ENCODE data around the gene CENPP. TPM values are rescaled to one million over a fixed set of nuclear protein-coding genes. Genes with fewer than 3 reads are reported as not detected.

Gene CENPP
- total RNA-seq, 1 experiment from 2014 or later, result 7.2 TPM

DNA sequence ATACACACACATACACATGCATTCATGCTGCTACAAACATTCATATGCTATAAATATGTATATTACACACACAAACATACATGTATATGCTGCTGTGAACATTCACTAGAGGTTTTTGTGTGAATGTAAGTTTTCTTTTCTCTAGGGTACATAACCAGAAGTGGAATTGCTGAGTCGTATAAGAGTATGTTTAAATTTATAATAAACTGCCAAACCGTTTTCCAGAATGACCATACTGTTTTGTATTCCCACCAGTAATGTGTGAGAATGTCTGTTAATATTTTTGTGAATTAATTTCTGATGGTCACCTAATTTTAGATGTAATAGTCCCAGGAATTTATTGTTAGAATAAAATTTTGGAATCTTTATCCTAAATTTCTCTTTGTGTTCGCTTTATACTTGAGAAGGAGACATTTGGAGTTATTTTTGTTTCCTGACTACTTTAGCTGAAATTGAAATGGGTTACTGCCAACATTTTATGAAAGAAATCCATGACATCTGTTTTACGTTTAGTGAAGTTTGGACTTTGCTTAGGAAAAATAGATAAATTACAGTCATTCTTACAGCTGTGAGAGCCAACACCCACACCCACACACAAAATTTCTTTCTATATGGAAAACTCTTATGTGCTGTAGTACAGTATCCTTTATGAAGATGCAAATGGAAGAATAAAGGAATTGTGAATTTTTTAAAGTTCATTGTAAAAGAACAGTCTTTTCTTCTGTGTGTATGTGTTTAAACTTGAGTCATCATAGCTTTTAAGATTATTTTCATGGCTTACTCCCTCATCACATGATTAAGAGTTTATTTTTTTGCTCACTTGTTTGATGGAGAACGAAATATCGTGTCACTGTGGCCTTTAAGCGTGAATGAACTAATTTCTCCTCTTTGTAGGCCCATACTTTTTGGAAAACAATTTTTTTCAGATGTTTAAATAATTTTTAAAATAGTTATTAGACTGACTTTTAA lies 24.3 kb downstream of the CENPP start:
- Mint-ChIP-seq H3K4me3 (ENCODE audit: low read depth, unreplicated experiment) (no peak overlapping the region), H3K27ac (ENCODE audit: unreplicated experiment) (no peak overlapping the region), H3K27me3 (ENCODE audit: unreplicated experiment) (no peaks in the 10 kb centered on the region), H3K4me1 (ENCODE audit: low read depth, unreplicated experiment) (peaks cover 7% of the 10 kb centered on the region), H3K36me3 (ENCODE audit: insufficient read depth, unreplicated experiment) (no peaks in the 10 kb centered on the region), H3K9me3 (ENCODE audit: low read depth, unreplicated experiment) (peaks cover 2% of the 10 kb centered on the region)
- intact Hi-C loops (cut with micrococcal nuclease; ENCODE audit: unreplicated experiment), result no loop called here
- TF ChIP-seq, protein P1, sequence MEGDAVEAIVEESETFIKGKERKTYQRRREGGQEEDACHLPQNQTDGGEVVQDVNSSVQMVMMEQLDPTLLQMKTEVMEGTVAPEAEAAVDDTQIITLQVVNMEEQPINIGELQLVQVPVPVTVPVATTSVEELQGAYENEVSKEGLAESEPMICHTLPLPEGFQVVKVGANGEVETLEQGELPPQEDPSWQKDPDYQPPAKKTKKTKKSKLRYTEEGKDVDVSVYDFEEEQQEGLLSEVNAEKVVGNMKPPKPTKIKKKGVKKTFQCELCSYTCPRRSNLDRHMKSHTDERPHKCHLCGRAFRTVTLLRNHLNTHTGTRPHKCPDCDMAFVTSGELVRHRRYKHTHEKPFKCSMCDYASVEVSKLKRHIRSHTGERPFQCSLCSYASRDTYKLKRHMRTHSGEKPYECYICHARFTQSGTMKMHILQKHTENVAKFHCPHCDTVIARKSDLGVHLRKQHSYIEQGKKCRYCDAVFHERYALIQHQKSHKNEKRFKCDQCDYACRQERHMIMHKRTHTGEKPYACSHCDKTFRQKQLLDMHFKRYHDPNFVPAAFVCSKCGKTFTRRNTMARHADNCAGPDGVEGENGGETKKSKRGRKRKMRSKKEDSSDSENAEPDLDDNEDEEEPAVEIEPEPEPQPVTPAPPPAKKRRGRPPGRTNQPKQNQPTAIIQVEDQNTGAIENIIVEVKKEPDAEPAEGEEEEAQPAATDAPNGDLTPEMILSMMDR (IDR thresholded peaks at IDR 0.05; ENCODE audit: unreplicated experiment), result no peak
- BruUV-seq (replicated peaks), result no TSS peak
- no peak for DNase-seq
- CTCF ChIA-PET, result no interaction called here

DNA sequence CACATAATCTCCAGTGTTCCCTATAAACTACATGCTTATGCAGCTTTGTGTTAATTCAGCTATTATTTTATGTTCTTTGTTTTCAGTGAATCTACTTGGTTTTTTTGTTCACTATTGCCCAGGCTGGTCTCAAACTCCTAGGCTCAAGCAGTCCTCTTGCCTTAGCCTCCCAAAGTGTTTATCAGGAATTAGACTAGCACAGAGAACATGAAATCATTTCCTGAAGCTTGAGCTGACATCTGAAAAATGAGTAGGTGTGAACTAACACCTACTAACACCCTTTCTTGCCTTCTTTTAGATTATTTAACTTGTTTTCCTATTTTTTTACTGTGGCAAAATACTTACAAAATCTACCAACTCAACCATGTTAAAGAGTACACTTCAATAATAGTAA lies 25.0 kb downstream of the CENPP start:
- CTCF ChIA-PET, result no interaction called here
- H3K4me1 Mint-ChIP-seq (ENCODE audit: low read depth, unreplicated experiment), result peaks cover 8% of the 10 kb centered on the region
- H3K9me3 Mint-ChIP-seq (ENCODE audit: low read depth, unreplicated experiment), result peaks cover 2% of the 10 kb centered on the region
- H3K4me3 Mint-ChIP-seq (ENCODE audit: low read depth, unreplicated experiment), result no peak overlapping the region
- no peaks in the 10 kb centered on the region for H3K27me3 Mint-ChIP-seq (ENCODE audit: unreplicated experiment)
- TF ChIP-seq, protein P1 (IDR thresholded peaks at IDR 0.05; ENCODE audit: unreplicated experiment), result no peak
- H3K27ac Mint-ChIP-seq (ENCODE audit: unreplicated experiment), result no peak overlapping the region
- BruUV-seq (replicated peaks), result no TSS peak
- DNase-seq, result no peak
- H3K36me3 Mint-ChIP-seq (ENCODE audit: insufficient read depth, unreplicated experiment), result no peaks in the 10 kb centered on the region
- intact Hi-C loops (cut with micrococcal nuclease; ENCODE audit: unreplicated experiment), result no loop called here

DNA sequence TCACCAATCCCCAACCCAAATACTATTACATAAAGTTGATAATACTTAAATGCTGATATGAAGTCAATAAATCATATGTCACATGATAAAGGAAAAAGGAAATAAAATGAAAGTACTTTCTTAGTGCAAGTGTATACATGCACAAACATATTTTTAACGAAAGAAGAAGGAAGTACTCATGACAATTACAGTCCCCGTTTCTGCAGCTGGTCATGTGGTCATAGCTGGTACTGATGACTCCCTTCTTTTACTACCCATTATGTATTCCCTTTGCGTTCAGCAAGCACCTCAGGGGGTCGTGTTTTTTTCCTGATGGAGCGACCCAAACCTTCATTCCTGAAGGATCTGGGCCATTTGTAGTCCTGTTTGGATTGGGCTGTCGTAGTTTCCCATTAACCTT lies 27.3 kb downstream of the CENPP start:
- Mint-ChIP-seq H3K4me1 (ENCODE audit: low read depth, unreplicated experiment) (peaks cover 8% of the 10 kb centered on the region), H3K4me3 (ENCODE audit: low read depth, unreplicated experiment) (no peak overlapping the region), H3K27ac (ENCODE audit: unreplicated experiment) (no peak overlapping the region), H3K9me3 (ENCODE audit: low read depth, unreplicated experiment) (peaks cover 2% of the 10 kb centered on the region), H3K27me3 (ENCODE audit: unreplicated experiment) (no peaks in the 10 kb centered on the region), H3K36me3 (ENCODE audit: insufficient read depth, unreplicated experiment) (no peaks in the 10 kb centered on the region)
- CTCF ChIA-PET, result no interaction called here
- intact Hi-C loops (cut with micrococcal nuclease; ENCODE audit: unreplicated experiment), result no loop called here
- TF ChIP-seq, protein P1 (IDR thresholded peaks at IDR 0.05; ENCODE audit: unreplicated experiment), result no peak
- BruUV-seq (replicated peaks), result no TSS peak
- DNase-seq, result no peak

DNA sequence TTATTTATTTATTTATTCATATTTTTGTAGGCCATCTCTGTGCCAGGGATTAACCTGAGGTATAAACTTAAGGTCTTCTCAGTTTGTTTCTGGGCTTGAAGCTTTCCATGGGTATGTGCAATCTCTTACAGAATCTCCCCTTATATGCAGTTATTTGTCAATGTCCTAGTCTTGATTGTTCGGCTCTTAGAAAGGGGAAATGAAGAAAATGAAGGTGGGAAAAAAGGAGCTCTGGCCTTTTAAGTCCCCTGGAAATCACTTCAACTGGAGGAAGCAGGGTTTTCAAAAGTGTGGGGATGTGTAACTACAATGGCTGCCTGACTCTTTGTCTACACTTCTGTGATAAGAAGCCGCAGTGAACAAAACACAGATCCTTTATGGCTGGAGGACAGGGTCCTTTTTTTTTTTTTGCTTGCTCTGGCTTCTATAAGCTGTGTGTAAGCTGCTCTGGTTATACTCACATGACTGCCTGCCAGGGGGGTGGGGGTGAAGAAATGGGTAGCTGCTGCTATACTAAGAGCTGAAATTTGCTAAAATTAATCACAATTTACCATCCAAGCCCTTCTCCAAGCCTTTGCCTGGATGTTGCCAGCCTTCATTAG lies 33.7 kb downstream of the CENPP start:
- no peaks in the 10 kb centered on the region for H3K36me3 Mint-ChIP-seq (ENCODE audit: insufficient read depth, unreplicated experiment)
- peaks cover 7% of the 10 kb centered on the region for H3K4me1 Mint-ChIP-seq (ENCODE audit: low read depth, unreplicated experiment)
- BruUV-seq (replicated peaks), result no TSS peak
- intact Hi-C loops (cut with micrococcal nuclease; ENCODE audit: unreplicated experiment), result no loop called here
- peaks cover 2% of the 10 kb centered on the region for H3K9me3 Mint-ChIP-seq (ENCODE audit: low read depth, unreplicated experiment)
- H3K27ac Mint-ChIP-seq (ENCODE audit: unreplicated experiment), result no peak overlapping the region
- DNase-seq, result no peak
- H3K4me3 Mint-ChIP-seq (ENCODE audit: low read depth, unreplicated experiment), result no peak overlapping the region
- CTCF ChIA-PET, result no interaction called here
- TF ChIP-seq, protein P1 (IDR thresholded peaks at IDR 0.05; ENCODE audit: unreplicated experiment), result no peak
- no peaks in the 10 kb centered on the region for H3K27me3 Mint-ChIP-seq (ENCODE audit: unreplicated experiment)
